Activated B cell treated with CpG ODN at 0.5 μM for 24 hours (primary cell): ENCODE data around the gene ZNF362. TPM values are rescaled to one million over a fixed set of nuclear protein-coding genes. Genes with fewer than 3 reads are reported as not detected.

Experiments
- ATAC-seq: fragments of 200-7000 bp; cut with Tn5 transposase; one replicate; pipeline ENCODE4 v1.10.0; 2021; ENCODE audit warnings: low read depth, mild to moderate bottlenecking, moderate library complexity
- CTCF ChIA-PET: fragments of 350-600 bp; sonication (Branson Sonifier 250); formaldehyde crosslinking; loops from one replicate; lab custom pipeline; 2021; ENCODE audit warnings: antibody characterized with exemption; lab: Charles Lee
- POLR2A ChIA-PET: fragments of 350-600 bp; sonication (Branson Sonifier 250); formaldehyde crosslinking; loops from one replicate; lab custom pipeline; 2021; ENCODE audit warnings: antibody characterized with exemption; lab: Charles Lee
- DNase-seq: peaks from one replicate; pipeline ENCODE4 v3.0.0; 2022
- H3K27ac Mint-ChIP-seq: one replicate; pipeline ENCODE4 v1.8.0; 2020; ENCODE audit warnings: mixed read lengths
- H3K27me3 Mint-ChIP-seq: one replicate; pipeline ENCODE4 v1.8.0; 2021; ENCODE audit warnings: mixed read lengths
- H3K36me3 Mint-ChIP-seq: one replicate; pipeline ENCODE4 v1.8.0; 2021; ENCODE audit warnings: low read depth, mixed read lengths
- H3K4me1 Mint-ChIP-seq: one replicate; pipeline ENCODE4 v1.8.0; 2021; ENCODE audit warnings: mixed read lengths
- H3K4me3 Mint-ChIP-seq: one replicate; pipeline ENCODE4 v1.8.0; 2020; ENCODE audit warnings: mild to moderate bottlenecking, mixed read lengths
- H3K9me3 Mint-ChIP-seq: one replicate; pipeline ENCODE4 v1.8.0; 2020; ENCODE audit warnings: mixed read lengths
- CTCF ChIP-seq: fragments of 200-600 bp; IDR thresholded peaks from one replicate; pipeline ENCODE4 v1.8.0; 2022; ENCODE audit warnings: antibody characterized with exemption, mild to moderate bottlenecking
- intact Hi-C: fragments of 100-400 bp; cut with micrococcal nuclease; formaldehyde crosslinking; loops from one replicate; pipeline ENCODE4 v1.15.1; 2024
- total RNA-seq: library from RNA; stranded (reverse); gene quantifications from 2 replicates; pipeline ENCODE4 v1.2.3, GENCODE V29; 2022

The ZNF362 gene
- total RNA-seq, 1 donor from 2014 or later: 17.7 TPM

- Mint-ChIP-seq H3K36me3 (peaks cover 46% of the 10 kb centered on the region), H3K27me3 (no peaks in the 10 kb centered on the region), H3K4me3 (no peak overlapping the region), H3K27ac (no peak overlapping the region), H3K9me3 (no peaks in the 10 kb centered on the region), H3K4me1 (peaks cover 9% of the 10 kb centered on the region)
- TF ChIP-seq CTCF: no peak
- CTCF ChIA-PET: no interaction called here
- DNase-seq (no peak), ATAC-seq (no peak)
- intact Hi-C loops: no loop called here
- POLR2A ChIA-PET: no interaction called here
Observed at GRCh38 chr1:33335020-33335419, 78.7 kb downstream of the ZNF362 start.

- Mint-ChIP-seq H3K4me3 (no peak overlapping the region), H3K27me3 (no peaks in the 10 kb centered on the region), H3K4me1 (peaks cover 9% of the 10 kb centered on the region), H3K36me3 (peaks cover 37% of the 10 kb centered on the region), H3K27ac (no peak overlapping the region), H3K9me3 (no peaks in the 10 kb centered on the region)
- CTCF ChIA-PET: no interaction called here
- ATAC-seq (no peak), DNase-seq (no peak)
- no peak for TF ChIP-seq CTCF
- POLR2A ChIA-PET: no interaction called here
- intact Hi-C loops: no loop called here
Observed at GRCh38 chr1:33336580-33336979, 80.3 kb downstream of the ZNF362 start.

GRCh38 chr1:33337441-33337840, 81.1 kb downstream of the ZNF362 start:
- Mint-ChIP-seq H3K27me3 (no peaks in the 10 kb centered on the region), H3K27ac (no peak overlapping the region), H3K4me1 (peaks cover 12% of the 10 kb centered on the region), H3K9me3 (no peaks in the 10 kb centered on the region), H3K4me3 (no peak overlapping the region), H3K36me3 (peaks cover 29% of the 10 kb centered on the region)
- ChIA-PET CTCF (no interaction called here), POLR2A (no interaction called here)
- DNase-seq (no peak), ATAC-seq (no peak)
- no peak for TF ChIP-seq CTCF
- intact Hi-C loops: no loop called here

GRCh38 chr1:33338048-33338439, 81.8 kb downstream of the ZNF362 start:
- ChIA-PET POLR2A (no interaction called here), CTCF (no interaction called here)
- Mint-ChIP-seq H3K36me3 (peaks cover 26% of the 10 kb centered on the region), H3K9me3 (no peaks in the 10 kb centered on the region), H3K27me3 (no peaks in the 10 kb centered on the region), H3K4me1 (peaks cover 18% of the 10 kb centered on the region), H3K4me3 (no peak overlapping the region), H3K27ac (no peak overlapping the region)
- intact Hi-C loops: no loop called here
- TF ChIP-seq CTCF: no peak
- DNase-seq (no peak), ATAC-seq (no peak)

GRCh38 chr1:33338440-33339211, 82.3 kb downstream of the ZNF362 start:
- CTCF ChIA-PET: no interaction called here
- no peak for TF ChIP-seq CTCF
- no peak for DNase-seq
- Mint-ChIP-seq H3K36me3 (peaks cover 23% of the 10 kb centered on the region), H3K27ac (no peak overlapping the region), H3K9me3 (no peaks in the 10 kb centered on the region), H3K4me1 (peaks cover 18% of the 10 kb centered on the region), H3K4me3 (no peak overlapping the region), H3K27me3 (no peaks in the 10 kb centered on the region)
- intact Hi-C loops: no loop called here
- POLR2A ChIA-PET: no interaction called here
- no peak for ATAC-seq
